ENCODE data around the gene TNC.

DNA sequence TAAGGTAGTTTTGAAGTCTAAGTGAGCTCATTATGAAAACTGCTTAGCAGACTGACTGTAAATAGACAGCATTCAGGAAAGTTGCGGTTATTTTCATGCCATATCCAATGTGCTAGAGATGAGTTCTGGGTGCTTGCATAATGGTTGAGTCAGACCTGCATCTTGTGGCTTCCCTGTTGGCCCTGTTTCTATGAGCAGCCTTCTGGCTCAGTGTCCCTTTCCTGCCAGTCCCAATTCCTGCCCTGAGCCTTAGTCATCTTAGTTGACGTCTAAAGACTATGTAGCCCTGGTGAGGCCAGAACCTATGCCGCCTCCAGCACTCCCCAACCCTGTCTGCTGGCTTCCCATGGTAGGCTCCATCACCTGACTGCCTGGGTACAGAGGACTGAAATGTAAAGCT, 111.3 kb downstream of the TNC start:
- TF ChIP-seq, protein P1, sequence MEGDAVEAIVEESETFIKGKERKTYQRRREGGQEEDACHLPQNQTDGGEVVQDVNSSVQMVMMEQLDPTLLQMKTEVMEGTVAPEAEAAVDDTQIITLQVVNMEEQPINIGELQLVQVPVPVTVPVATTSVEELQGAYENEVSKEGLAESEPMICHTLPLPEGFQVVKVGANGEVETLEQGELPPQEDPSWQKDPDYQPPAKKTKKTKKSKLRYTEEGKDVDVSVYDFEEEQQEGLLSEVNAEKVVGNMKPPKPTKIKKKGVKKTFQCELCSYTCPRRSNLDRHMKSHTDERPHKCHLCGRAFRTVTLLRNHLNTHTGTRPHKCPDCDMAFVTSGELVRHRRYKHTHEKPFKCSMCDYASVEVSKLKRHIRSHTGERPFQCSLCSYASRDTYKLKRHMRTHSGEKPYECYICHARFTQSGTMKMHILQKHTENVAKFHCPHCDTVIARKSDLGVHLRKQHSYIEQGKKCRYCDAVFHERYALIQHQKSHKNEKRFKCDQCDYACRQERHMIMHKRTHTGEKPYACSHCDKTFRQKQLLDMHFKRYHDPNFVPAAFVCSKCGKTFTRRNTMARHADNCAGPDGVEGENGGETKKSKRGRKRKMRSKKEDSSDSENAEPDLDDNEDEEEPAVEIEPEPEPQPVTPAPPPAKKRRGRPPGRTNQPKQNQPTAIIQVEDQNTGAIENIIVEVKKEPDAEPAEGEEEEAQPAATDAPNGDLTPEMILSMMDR (IDR thresholded peaks at IDR 0.05) = no peak
- no peak for TF ChIP-seq POLR2A (IDR thresholded peaks at IDR 0.05)

Data from lower leg skin (tissue), 3 donors.